Neural progenitor cell (in vitro differentiated cells): Measurements from ENCODE around the gene LYZ.

ENCODE experiments used
- CTCF ChIP-seq: fragments of 200-600 bp; sonication (generic); IDR thresholded peaks from 2 replicates; pipeline ENCODE4 v1.5.1; 2017; ENCODE audit warnings: antibody characterized with exemption, mild to moderate bottlenecking
- EZH2 ChIP-seq: fragments of 200-600 bp; sonication (generic); IDR thresholded peaks from 2 replicates; pipeline ENCODE4 v1.6.1; 2017; ENCODE audit warnings: antibody characterized with exemption, mild to moderate bottlenecking, moderate library complexity

GRCh38 chr12:69401940-69402339 is 53.8 kb downstream of the LYZ start:
- TF ChIP-seq CTCF: no peak
- TF ChIP-seq EZH2: no peak
